Heart right ventricle (tissue), 16 donors: ENCODE measurements around the gene ZNF280A. TPM values are rescaled to one million over a fixed set of nuclear protein-coding genes. Genes with fewer than 3 reads are reported as not detected.
A peak's percentile ranks its signal among the peaks of the same experiment; 100 is the strongest.
"Not testable (repeated sequence)": the region's sequence is repeated elsewhere in the genome, so short reads cannot be mapped to it uniquely, and the experiment has no call there.

Source experiments
- ATAC-seq, 8 donors: fragments of 200-7000 bp; cut with Tn5 transposase; one replicate each; pipeline ENCODE4 v1.9.1; 2020; ENCODE audit warnings: mild to moderate bottlenecking in 8 of 8, moderate library complexity in 8 of 8, moderate number of reproducible peaks in 1 of 8
- DNase-seq, 2 donors: peaks; one replicate each; pipeline ENCODE4 v3.0.0-alpha.2; 2020
- H3K27ac ChIP-seq, 10 donors: fragments of 200-600 bp; sonication (generic) in 2 of 10; one replicate each; pipeline versions ENCODE4 v1.5.0 to v1.8.0; 2020 to 2022; ENCODE audit warnings: mild to moderate bottlenecking in 3 of 10
- H3K27me3 ChIP-seq, 7 donors: fragments of 200-600 bp; one replicate each; pipeline ENCODE4 v1.8.0; 2021 to 2022; ENCODE audit warnings: mild to moderate bottlenecking in 2 of 7
- H3K36me3 ChIP-seq, 9 donors: fragments of 200-600 bp; sonication (generic) in 1 of 9; one replicate each; pipeline versions ENCODE4 v1.5.0 to v1.8.0; 2020 to 2022; ENCODE audit warnings: mild to moderate bottlenecking in 2 of 9
- H3K4me1 ChIP-seq, 9 donors: fragments of 200-600 bp; sonication (generic) in 1 of 9; one replicate each; pipeline versions ENCODE4 v1.5.0 to v1.8.0; 2020 to 2022; ENCODE audit warnings: mild to moderate bottlenecking in 4 of 9
- H3K4me3 ChIP-seq, 10 donors: fragments of 200-600 bp; sonication (generic) in 2 of 10; one replicate each; pipeline versions ENCODE4 v1.5.0 to v1.8.0; 2020 to 2022; ENCODE audit warnings: mild to moderate bottlenecking in 7 of 10, moderate library complexity in 2 of 10
- H3K9me3 ChIP-seq, 11 donors: fragments of 200-600 bp in 10 of 11; sonication (generic) in 2 of 11; one replicate each; pipeline versions ENCODE4 v1.5.0 to v1.8.0; 2013 to 2022; ENCODE audit warnings: mild to moderate bottlenecking in 2 of 11, control low read depth in 1 of 11, moderate library complexity in 1 of 11
- CTCF ChIP-seq, 9 donors: fragments of 200-600 bp; sonication (generic) in 2 of 9; IDR thresholded peaks; one replicate each; pipeline versions ENCODE4 v1.5.0 to v1.8.0; 2021 to 2022; ENCODE audit warnings: antibody characterized with exemption in 9 of 9, mild to moderate bottlenecking in 5 of 9, moderate library complexity in 1 of 9
- WGBS, 2 donors: extraction: QIAGEN DNeasy Blood & Tissue Kit; methylation state at CpG; one replicate each; pipeline ENCODE4 v1.1.7; 2013; ENCODE audit warnings: inconsistent platforms in 1 of 2; 5-methylcytosine and 5-hydroxymethylcytosine counted together
- intact Hi-C, 10 donors: fragments of 100-400 bp; cut with DNase I; formaldehyde crosslinking; loops; one replicate each; pipeline versions ENCODE4 v1.11.1 to v1.14.2; 2022
- polyA plus RNA-seq, 2 donors: library from polyadenylated mRNA; stranded (reverse); fragments of 200-250 nt; gene quantifications; one replicate each; pipeline ENCODE4 v1.2.3, GENCODE V29; 2013
- total RNA-seq, 10 donors: library from RNA; stranded (reverse); fragmentation: NEBNext Ultra II Directional in 3 of 10; extraction: Animal tissue kit (Norgen Biotek cat#: 25700) in 3 of 10; gene quantifications; one replicate each; pipeline versions ENCODE4 v1.2.1 to v1.2.4, GENCODE V29; 2021 to 2023
- donor health status: Arrhythmogenic right ventricular cardiomyopathy.
- donor health status: ischemic (EF 13 %, LVEDD 7.1; RV severe dilation, severe dysfunction).
- donor health status: healthy with polysubstance abuse.
- donor health status: DM: no; HTN: yes; CAD: no.
- donor health status: DM: no; HTN: no; CAD: no.
- donor health status: ischemic (EF 25% LVEDD 6.9; RV normal size, moderate dysfunction).
- donor health status: ischemic (EF 25% LVEDD 5.7; RV mildly dilated, moderate dysfunction).
- donor health status: healthy.
- donor health status: DM: yes; HTN: yes; CAD: no.
- donor health status: Ischemic cardiomyopathy.
- donor health status: ischemic (EF 35%, LVEDD 5.7; RV mildly dilated, moderate dysfunction).
- donor health status: nonischemic (EF 11% LVEDD 7.7; RV severe dilation, severe dysfunction).
- donor health status: DM: yes; HTN: yes; CAD: no.
- donor health status: PGD.
- donor health status: ischemic (EF 29% LVEDD 5.4; RV normal size, mild dysfunction).
- donor health status: nonischemic (EF 23%, LVEDD 6.1; RV moderate dilation, normal function).

ZNF280A gene
- total and polyA plus RNA-seq, 12 donors = not detected

GRCh38 chr22:22507743-22508273 is 12.3 kb downstream of the ZNF280A start:
- H3K27ac ChIP-seq = no peak overlapping the region
- TF ChIP-seq CTCF (IDR thresholded peaks at IDR 0.05) = no peak
- intact Hi-C loops = no loop called here
- peaks cover 0 to 33% (median 16%) of the 10 kb centered on the region in 7 donors for H3K27me3 ChIP-seq
- DNase-seq (no peak), ATAC-seq (no peak)
- no peaks in the 10 kb centered on the region for H3K36me3 ChIP-seq
- peaks cover 0 to 5% (median 0%) of the 10 kb centered on the region in 9 donors for H3K4me1 ChIP-seq
- WGBS, 2 donors = 34 to 37% methylated on average over 13 of the region's 13 CpGs
- peaks cover 0 to 27% (median 13%) of the 10 kb centered on the region in 11 donors for H3K9me3 ChIP-seq
- H3K4me3 ChIP-seq = peak overlapping the region in 9 of 10 donors; percentile 34 to 62 (median 56)

GRCh38 chr22:22506736-22507135 is 13.3 kb downstream of the ZNF280A start:
- Histone ChIP-seq H3K4me1 (peaks cover 0 to 5% (median 0%) of the 10 kb centered on the region in 9 donors), H3K4me3 (no peak overlapping the region), H3K27ac (no peak overlapping the region), H3K9me3 (peaks cover 0 to 27% (median 13%) of the 10 kb centered on the region in 11 donors), H3K36me3 (no peaks in the 10 kb centered on the region), H3K27me3 (peaks cover 0 to 22% (median 7%) of the 10 kb centered on the region in 7 donors)
- 96 to 98% methylated on average over 1 of the region's 1 CpG for whole genome bisulfite sequencing, 2 donors
- DNase-seq (no peak), ATAC-seq (no peak)
- intact Hi-C loops = no loop called here
- TF ChIP-seq CTCF (IDR thresholded peaks at IDR 0.05) = no peak

- no peaks in the 10 kb centered on the region for H3K27me3 ChIP-seq
- no peak overlapping the region for H3K27ac ChIP-seq
- ATAC-seq (no peak), DNase-seq (no peak)
- no peaks in the 10 kb centered on the region for H3K4me1 ChIP-seq
- intact Hi-C loops = no loop called here
- H3K4me3 ChIP-seq = no peak overlapping the region
- 76 to 87% methylated on average over 2 of the region's 2 CpGs for WGBS, 2 donors
- TF ChIP-seq CTCF (IDR thresholded peaks at IDR 0.05) = no peak
- no peaks in the 10 kb centered on the region for H3K36me3 ChIP-seq
- no peaks in the 10 kb centered on the region for H3K9me3 ChIP-seq
These were observed 21.8 kb downstream of the ZNF280A start for GRCh38 chr22:22498267-22498666.

DNA sequence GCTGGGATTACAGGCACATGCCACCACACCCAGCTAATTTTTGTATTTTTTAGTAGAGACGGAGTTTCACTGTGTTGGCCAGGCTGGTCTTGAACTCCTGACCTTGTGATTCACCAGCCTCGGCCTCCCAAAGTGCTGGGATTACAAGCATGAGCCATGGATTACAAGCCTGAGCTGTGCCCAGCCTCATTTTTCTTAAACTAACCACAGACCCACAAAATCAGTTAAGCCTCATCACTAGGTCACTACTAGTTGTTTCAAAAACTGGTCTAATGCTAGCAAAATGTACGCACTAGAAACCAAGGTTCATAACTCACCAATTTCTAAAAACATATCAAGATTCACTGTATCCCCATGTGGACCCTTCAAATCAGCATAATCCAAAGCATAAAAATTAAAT is 28.5 kb downstream of the ZNF280A start:
- H3K4me1 ChIP-seq, H3K27me3 ChIP-seq, H3K36me3 ChIP-seq, intact Hi-C loops, DNase-seq, H3K4me3 ChIP-seq, H3K27ac ChIP-seq, H3K9me3 ChIP-seq, ATAC-seq: not testable (repeated sequence)
- WGBS, 2 donors = 97 to 99% methylated on average over 3 of the region's 3 CpGs

DNA sequence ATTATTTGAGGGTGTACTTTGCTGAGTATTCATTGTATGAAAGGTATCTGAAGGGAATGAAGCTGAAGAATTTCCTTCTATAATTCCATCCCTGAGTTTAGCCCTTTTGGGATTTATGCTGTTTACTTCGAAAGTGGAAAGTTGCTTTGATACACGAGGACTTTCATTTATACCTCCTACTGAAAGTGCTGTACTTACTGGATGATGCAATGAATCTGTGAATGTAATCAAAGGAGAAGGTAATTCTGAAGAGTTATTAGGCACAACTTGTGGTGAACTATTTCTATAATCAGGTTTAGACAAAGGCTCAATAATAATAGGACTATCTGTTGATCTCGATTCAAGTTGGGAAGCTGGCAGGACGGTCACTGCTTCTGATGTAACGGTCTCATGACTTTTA is 31.3 kb downstream of the ZNF280A start:
- TF ChIP-seq CTCF (IDR thresholded peaks at IDR 0.05) = no peak
- Histone ChIP-seq H3K27me3 (no peaks in the 10 kb centered on the region), H3K9me3 (no peaks in the 10 kb centered on the region), H3K27ac (no peak overlapping the region), H3K4me3 (no peak overlapping the region), H3K36me3 (no peaks in the 10 kb centered on the region), H3K4me1 (peaks cover 0 to 10% (median 0%) of the 10 kb centered on the region in 9 donors)
- 92 to 96% methylated on average over 5 of the region's 5 CpGs for WGBS, 2 donors
- ATAC-seq (no peak), DNase-seq (no peak)
- intact Hi-C loops = no loop called here
